Endothelial cell of umbilical vein (primary cell): ENCODE results near the gene KIF19. TPM values are rescaled to one million over a fixed set of nuclear protein-coding genes. Genes with fewer than 3 reads are reported as not detected.

Experiments used
- BruUV-seq: library from RNA; stranded (reverse); fragments of 400-500 nt; replicated peaks from 2 replicates; lab custom pipeline; 2021; lab: Mats Ljungman, UMichigan
- CTCF ChIA-PET: fragments of 300-600, 350-600 bp; sonication (Branson Sonifier 250); formaldehyde crosslinking; loops from one replicate; lab custom pipeline; 2021; ENCODE audit warnings: antibody characterized with exemption, inconsistent platforms; lab: Charles Lee
- POLR2A ChIA-PET: fragments of 300-600, 350-600 bp; sonication (Branson Sonifier 250); formaldehyde crosslinking; loops from one replicate; lab custom pipeline; 2021; ENCODE audit warnings: antibody characterized with exemption, inconsistent platforms; lab: Charles Lee
- DNase-seq: peaks from one replicate; pipeline ENCODE4 v3.0.0-alpha.2; 2011; ENCODE audit warnings: low read depth, low spot score
- FAIRE-seq: peaks from 2 replicates; lab custom pipeline; 2011; peaks lifted over from hg19 to GRCh38; lab: Jason Lieb, UNC
- H2AFZ ChIP-seq: 2 replicates; pipeline ENCODE4 v1.6.0; 2012; ENCODE audit warnings: low read depth, low read length, control low read depth, inconsistent platforms
- H3K27ac ChIP-seq: 2 replicates; pipeline ENCODE4 v1.5.1; 2011; ENCODE audit warnings: low read depth, mild to moderate bottlenecking, control low read depth, low read length, moderate library complexity; ENCODE audit not compliant: insufficient read depth
- H3K27me3 ChIP-seq, 2 experiments: 2 replicates each; pipeline versions ENCODE4 v1.6.0 to v1.6.1; 2011; ENCODE audit warnings: low read length in 2 of 2, mixed read lengths in 1 of 2; ENCODE audit not compliant: control insufficient read depth in 2 of 2, insufficient read depth in 2 of 2
- H3K36me3 ChIP-seq, 2 experiments: 2 replicates in 1 of 2; 3 replicates in 1 of 2; pipeline ENCODE4 v1.5.1; 2011; ENCODE audit warnings: low read length in 2 of 2, mild to moderate bottlenecking in 1 of 2, moderate library complexity in 1 of 2; ENCODE audit not compliant: control insufficient read depth in 2 of 2, insufficient read depth in 2 of 2; ENCODE audit errors: extremely low read depth in 1 of 2
- H3K4me1 ChIP-seq: 3 replicates; pipeline ENCODE4 v1.5.1; 2011; ENCODE audit warnings: mild to moderate bottlenecking, low read length; ENCODE audit not compliant: control insufficient read depth, insufficient read depth; ENCODE audit errors: extremely low read depth
- H3K4me2 ChIP-seq: 2 replicates; pipeline ENCODE4 v1.6.1; 2011; ENCODE audit warnings: low read length, control low read depth, mixed read lengths; ENCODE audit not compliant: insufficient read depth
- H3K4me3 ChIP-seq, 3 experiments: fragments of 200-600 bp in 1 of 3; sonication (generic), shearing (Covaris generic) in 1 of 3; replicated peaks in 1 of 3; 2 replicates each; pipeline ENCODE4 v1.5.1; 2011 to 2016; ENCODE audit warnings: control low read depth in 3 of 3, low read length in 3 of 3, mild to moderate bottlenecking in 2 of 3, inconsistent platforms in 1 of 3, low read depth in 1 of 3, moderate library complexity in 1 of 3; ENCODE audit not compliant: insufficient read depth in 1 of 3
- H3K79me2 ChIP-seq: 2 replicates; pipeline ENCODE4 v1.6.0; 2012; ENCODE audit warnings: low read length, inconsistent platforms; ENCODE audit not compliant: control insufficient read depth, insufficient read depth
- H3K9ac ChIP-seq: replicated peaks from 2 replicates; pipeline ENCODE3; 2011; ENCODE audit warnings: low read length, control low read depth; ENCODE audit not compliant: insufficient read depth; ENCODE audit errors: extremely low read depth
- H3K9me1 ChIP-seq: replicated peaks from 3 replicates; pipeline ENCODE4 v1.6.0; 2011; ENCODE audit warnings: mild to moderate bottlenecking, low read length; ENCODE audit not compliant: control insufficient read depth, insufficient read depth; ENCODE audit errors: extremely low read depth
- H3K9me3 ChIP-seq: replicated peaks from 2 replicates; pipeline ENCODE4 v1.5.1; 2012; ENCODE audit warnings: low read length, inconsistent platforms; ENCODE audit not compliant: control insufficient read depth, insufficient read depth
- H4K20me1 ChIP-seq: replicated peaks from 2 replicates; pipeline ENCODE3; 2011; ENCODE audit warnings: mild to moderate bottlenecking, low read length; ENCODE audit not compliant: control insufficient read depth, insufficient read depth; ENCODE audit errors: extremely low read depth
- CTCF ChIP-seq, 2 donors: IDR thresholded peaks; 1 replicate in 1 of 2; 2 replicates in 1 of 2; pipeline ENCODE4 v1.5.1; 2011; ENCODE audit warnings: low read length in 2 of 2, mild to moderate bottlenecking in 2 of 2, moderate library complexity in 2 of 2, control low read depth in 1 of 2, inconsistent platforms in 1 of 2, low read depth in 1 of 2; ENCODE audit not compliant: insufficient read depth in 1 of 2; ENCODE audit errors: extremely low read depth in 1 of 2
- EZH2 ChIP-seq: IDR thresholded peaks from 2 replicates; pipeline ENCODE4 v1.6.1; 2012; ENCODE audit warnings: borderline replicate concordance, low read depth, mild to moderate bottlenecking, moderate library complexity, low read length, inconsistent platforms; ENCODE audit not compliant: severe bottlenecking
- GATA2 ChIP-seq: IDR thresholded peaks from 2 replicates; pipeline ENCODE4 v1.7.0; 2011; ENCODE audit warnings: low read depth, mild to moderate bottlenecking, moderate library complexity, mixed read lengths, low read length; ENCODE audit not compliant: insufficient read length, insufficient read depth
- JUN ChIP-seq: IDR thresholded peaks from 2 replicates; pipeline ENCODE4 v1.6.1; 2011; ENCODE audit warnings: borderline replicate concordance, low read depth; ENCODE audit not compliant: insufficient read length, insufficient read depth
- dilution Hi-C: fragments of 300-500 bp; cut with MboI; formaldehyde crosslinking; loops from one replicate; pipeline ENCODE4 v1.15.0; 2019; ENCODE audit warnings: low sequenced_read_pairs; ENCODE audit not compliant: extremely low pct_ligation_motif_present
- intact Hi-C: fragments of 100-400 bp; cut with micrococcal nuclease; formaldehyde crosslinking; loops from one replicate; pipeline ENCODE4 v1.10.0; 2022
- polyA plus RNA-seq, 4 experiments: library from polyadenylated mRNA; depleted of rRNA in 3 of 4; stranded (reverse) in 3 of 4; unstranded in 1 of 4; fragments of >200 nt; gene quantifications; 2 replicates each; pipeline versions ENCODE4 v1.2.1 to v1.2.3, GENCODE V29; 2011 to 2012; ENCODE audit warnings: missing spikeins in 1 of 4
- total RNA-seq: library from RNA; stranded (reverse); gene quantifications from 2 replicates; pipeline ENCODE4 v1.2.3, GENCODE V29; 2021

KIF19 gene
- total and polyA plus RNA-seq, 2 donors (not counting 3 experiments of a cell fraction or from before 2014, with no cell fraction given): 0.10 to 0.84 TPM

GRCh38 chr17:74379495-74380085, 53.6 kb downstream of the KIF19 start:
- FAIRE-seq: peak; percentile 58

More at GRCh38 chr17:74379495-74380085, 53.6 kb downstream of the KIF19 start:
- no peak overlapping the region for H2AFZ ChIP-seq
- H4K20me1 ChIP-seq: no peaks in the 10 kb centered on the region
- CTCF ChIA-PET: interaction anchor here (0.6 to 5.0 kb wide), 47 partner anchors 9 to 579 kb away, joined by 3 to 221 read pairs (median 4); partner anchors contain the start of genes GPR142 and RAB37
- dilution Hi-C loops (no loop called here), intact Hi-C loops (loop anchor here (1.0 kb wide), 2 partner anchors 78 to 114 kb away; no protein-coding TSS in a partner anchor)
- peak; percentile 64 for DNase-seq
- H3K79me2 ChIP-seq: no peaks in the 10 kb centered on the region
- H3K4me2 ChIP-seq: no peak overlapping the region
- no peak overlapping the region for H3K9ac ChIP-seq
- no peaks in the 10 kb centered on the region for H3K9me1 ChIP-seq
- H3K27ac ChIP-seq: no peak overlapping the region
- BruUV-seq: no TSS peak
- POLR2A ChIA-PET: no interaction called here
- TF ChIP-seq CTCF (IDR thresholded peaks at IDR 0.05; ENCODE audit: extremely low read depth in 1 of 2, insufficient read depth in 1 of 2, low read depth in 1 of 2, low read length in 2 of 2) (peak; percentile 75 to 92), JUN (no peak), GATA2 (no peak), EZH2 (no peak)
- no peak overlapping the region for H3K4me3 ChIP-seq
- H3K9me3 ChIP-seq: no peaks in the 10 kb centered on the region
- no peaks in the 10 kb centered on the region for H3K27me3 ChIP-seq
- no peaks in the 10 kb centered on the region for H3K36me3 ChIP-seq
- H3K4me1 ChIP-seq: no peaks in the 10 kb centered on the region
